GM12878 (cell line): Measurements from ENCODE around the gene DLGAP3. TPM values are rescaled to one million over a fixed set of nuclear protein-coding genes. Genes with fewer than 3 reads are reported as not detected.

Source experiments
- ATF2 ChIP-seq: IDR thresholded peaks from 2 replicates; pipeline ENCODE4 v1.6.1; 2012; ENCODE audit warnings: low read length, inconsistent platforms
- ATF7 ChIP-seq: fragments of 450-650 bp; IDR thresholded peaks from 2 replicates; pipeline ENCODE4 v1.6.1; 2016; ENCODE audit warnings: low read depth, mild to moderate bottlenecking
- CHD1 ChIP-seq: IDR thresholded peaks from 2 replicates; pipeline ENCODE4 v1.6.1; 2012; ENCODE audit warnings: low read depth, low read length, improper control_type of control experiment
- CHD2 ChIP-seq: IDR thresholded peaks from 2 replicates; pipeline ENCODE4 v1.6.1; 2011; ENCODE audit warnings: low read depth, low read length, improper control_type of control experiment, borderline replicate concordance
- E2F8 ChIP-seq: fragments of 450-650 bp; IDR thresholded peaks from 2 replicates; pipeline ENCODE4 v1.6.1; 2018; ENCODE audit warnings: mild to moderate bottlenecking, low read depth, moderate library complexity; ENCODE audit not compliant: partially characterized antibody
- FOXK2 ChIP-seq: fragments of 450-650 bp; IDR thresholded peaks from 2 replicates; pipeline ENCODE4 v1.6.1; 2017; ENCODE audit warnings: mild to moderate bottlenecking, moderate library complexity
- IRF4 ChIP-seq: IDR thresholded peaks from 2 replicates; pipeline ENCODE4 v1.6.1; 2011; ENCODE audit warnings: low read depth, low read length
- JUND ChIP-seq: IDR thresholded peaks from 2 replicates; pipeline ENCODE4 v1.6.1; 2012; ENCODE audit warnings: low read depth, mild to moderate bottlenecking, low read length, improper control_type of control experiment, moderate library complexity
- KDM1A ChIP-seq: fragments of 200-600 bp; sonication (generic); IDR thresholded peaks from 2 replicates; pipeline ENCODE4 v1.6.1; 2016; ENCODE audit warnings: borderline replicate concordance
- MAX ChIP-seq: IDR thresholded peaks from 2 replicates; pipeline ENCODE4 v1.6.1; 2012; ENCODE audit warnings: low read depth, low read length, improper control_type of control experiment
- MXI1 ChIP-seq: fragments of 150-350 bp; IDR thresholded peaks from 2 replicates; pipeline ENCODE4 v1.6.1; 2011; ENCODE audit warnings: low read depth, mild to moderate bottlenecking, inconsistent platforms, low read length, improper control_type of control experiment
- NR2C1 ChIP-seq: fragments of 450-650 bp; IDR thresholded peaks from 2 replicates; pipeline ENCODE4 v1.6.1; 2017; ENCODE audit warnings: antibody characterized with exemption, mild to moderate bottlenecking, moderate library complexity
- NRF1 ChIP-seq: conservative IDR thresholded peaks from 2 replicates; pipeline ENCODE4 v1.6.1; 2011; ENCODE audit warnings: mild to moderate bottlenecking, low read depth, low read length, improper control_type of control experiment
- PAX5 ChIP-seq: IDR thresholded peaks from 2 replicates; pipeline ENCODE4 v1.6.1; 2011; ENCODE audit warnings: low read depth, low read length, borderline replicate concordance
- RAD51 ChIP-seq: fragments of 450-650 bp; IDR thresholded peaks from 2 replicates; pipeline ENCODE4 v1.6.1; 2016; ENCODE audit warnings: moderate library complexity, mild to moderate bottlenecking, inconsistent platforms
- SMAD5 ChIP-seq: IDR thresholded peaks from 2 replicates; pipeline ENCODE4 v1.6.1; 2016; ENCODE audit warnings: antibody characterized with exemption, low read depth
- SMARCA5 ChIP-seq: fragments of 450-650 bp; IDR thresholded peaks from 2 replicates; pipeline ENCODE4 v1.6.1; 2017; ENCODE audit warnings: mild to moderate bottlenecking
- SP1 ChIP-seq: IDR thresholded peaks from one replicate; pipeline ENCODE4 v1.6.1; 2011; ENCODE audit warnings: low read depth, low read length
- SRF ChIP-seq, 2 experiments: IDR thresholded peaks; 2 replicates each; pipeline ENCODE4 v1.6.1; 2011; ENCODE audit warnings: low read depth in 2 of 2, low read length in 2 of 2, mild to moderate bottlenecking in 1 of 2, moderate library complexity in 1 of 2
- STAT3 ChIP-seq: IDR thresholded peaks from 2 replicates; pipeline ENCODE4 v1.6.1; 2011; ENCODE audit warnings: low read depth, low read length, improper control_type of control experiment
- TBL1XR1 ChIP-seq: IDR thresholded peaks from 2 replicates; pipeline ENCODE4 v1.6.1; 2012; ENCODE audit warnings: low read depth, low read length, improper control_type of control experiment
- USF2 ChIP-seq: IDR thresholded peaks from 2 replicates; pipeline ENCODE4 v1.6.1; 2011; ENCODE audit warnings: low read depth, low read length, improper control_type of control experiment, borderline replicate concordance
- ZNF207 ChIP-seq: fragments of 450-650 bp; IDR thresholded peaks from 2 replicates; pipeline ENCODE4 v1.6.1; 2014; ENCODE audit warnings: antibody characterized with exemption, mild to moderate bottlenecking, borderline replicate concordance
- polyA plus RNA-seq, 11 experiments: library from polyadenylated mRNA; depleted of rRNA in 4 of 11; unstranded in 6 of 11; stranded (reverse) in 5 of 11; fragments of >200 nt; fragmentation: Nextera tagmentation in 4 of 11; fragmentation: Illumina TruSeq in 1 of 11; extraction: Ambion mirVana in 4 of 11; extraction: Trizol in 1 of 11; gene quantifications; 1 replicate in 1 of 11; 2 replicates in 10 of 11; pipeline versions ENCODE4 v1.2.1 to v1.2.3, GENCODE V29; 2011 to 2016; ENCODE audit warnings: inconsistent platforms in 2 of 11, missing spikeins in 2 of 11, low read depth in 1 of 11
- total RNA-seq, 4 experiments: library from RNA; depleted of rRNA in 3 of 4; stranded (reverse); fragments of >200 nt in 3 of 4; fragmentation: Illumina TruSeq in 1 of 4; extraction: Trizol in 1 of 4; gene quantifications; 2 replicates each; pipeline versions ENCODE4 v1.2.1 to v1.2.3, GENCODE V29; 2013 to 2021

The DLGAP3 gene
- total and polyA plus RNA-seq, 10 of the 15 experiments (the other 5 are each of a cell fraction or from before 2014, with no cell fraction given) = 0.03 to 0.15 (median 0.08) TPM; not detected in 4

- no peak; the same call in none of the 2 replicates for TF ChIP-seq USF2
- TF ChIP-seq ZNF207 = peak; percentile 55; the same call in 1 of the 2 replicates
- TF ChIP-seq CHD1 = no peak
- TF ChIP-seq SMARCA5 = 0 out of 2 replicates have a peak, but pooled peaks have one; percentile 56
- no peak for TF ChIP-seq TBL1XR1
- TF ChIP-seq ATF7 = peak; percentile 60
- TF ChIP-seq MXI1 = peak; percentile 95
- peak; percentile 93 for TF ChIP-seq NR2C1
- no peak for TF ChIP-seq FOXK2
- peak; percentile 74 for TF ChIP-seq SP1
- TF ChIP-seq STAT3 = no peak
- no peak for TF ChIP-seq ATF2
- TF ChIP-seq SRF (IDR thresholded peaks at IDR 0.05; ENCODE audit: low read depth in 2 of 2, low read length in 2 of 2) = no peak
- TF ChIP-seq E2F8 = no peak
- TF ChIP-seq CHD2 = peak; percentile 73; the same call in 1 of the 2 replicates
- no peak for TF ChIP-seq JUND
- TF ChIP-seq PAX5 = no peak; the same call in 1 of the 2 replicates
- 0 out of 2 replicates have a peak, but pooled peaks have one; percentile 40 for TF ChIP-seq IRF4
- TF ChIP-seq MAX = peak; percentile 97
- TF ChIP-seq SMAD5 = peak; percentile 79; the same call in 1 of the 2 replicates
- TF ChIP-seq KDM1A = no peak
- TF ChIP-seq RAD51 = peak; percentile 82
- TF ChIP-seq NRF1 = no peak
Measured at GRCh38 chr1:34859446-34860200, 69.8 kb downstream of the DLGAP3 start, which contains the start of gene SMIM12 (continued).
